Activated CD4-positive, alpha-beta T cell treated with anti-CD3 and anti-CD28 coated beads, Interleukin-2, amount 50 U/mL, for 16 hours (primary cell): ENCODE data around the gene PTGER1.
"Not testable (repeated sequence)": the region's sequence is repeated elsewhere in the genome, so short reads cannot be mapped to it uniquely, and the experiment has no call there.

Source experiments
- DNase-seq: peaks from one replicate; pipeline ENCODE4 v3.0.0-alpha.2; 2020

PTGER1 gene

DNA sequence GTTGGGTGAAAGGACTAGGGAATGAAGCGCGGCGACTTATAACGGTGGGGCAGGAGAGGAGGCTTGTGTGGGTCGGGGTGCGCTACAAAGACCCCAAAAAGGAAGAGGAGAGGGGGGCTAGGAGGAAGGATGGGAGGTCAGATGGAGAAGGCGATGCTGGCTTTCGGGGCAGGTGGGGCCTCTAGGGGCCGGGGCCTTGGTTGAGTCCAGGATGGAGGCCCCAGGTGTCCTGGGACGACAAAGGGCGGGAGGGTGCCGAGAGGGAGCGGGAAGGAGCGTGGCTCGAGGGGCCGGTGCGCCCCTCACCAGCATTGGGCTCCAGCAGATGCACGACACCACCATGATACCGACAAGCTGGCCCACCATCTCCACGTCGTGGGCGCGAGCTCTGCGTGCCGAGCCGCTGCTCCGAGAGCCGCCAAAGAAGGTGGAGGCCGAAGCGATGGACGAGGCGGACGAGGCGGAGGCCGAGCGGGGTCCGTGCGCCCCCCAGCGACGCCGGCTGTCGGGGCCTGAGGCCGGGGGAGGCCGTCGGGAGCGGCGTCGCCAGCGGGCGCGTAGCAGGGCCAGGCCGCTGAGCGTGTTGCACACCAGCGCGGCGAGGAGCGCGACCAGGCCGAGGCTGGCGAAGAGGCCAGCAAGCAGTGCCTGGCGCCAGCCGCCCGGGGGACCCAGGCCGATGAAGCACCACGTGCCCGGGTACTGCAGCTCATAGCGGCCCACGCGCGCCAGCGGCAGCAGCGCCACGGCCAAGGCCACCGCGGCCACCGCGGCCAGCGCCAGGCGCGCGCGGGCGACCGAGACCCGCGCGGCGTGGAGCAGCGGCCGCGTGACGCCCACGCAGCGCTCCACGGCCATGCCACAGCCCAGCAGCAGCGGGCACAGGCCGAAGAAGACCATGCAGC, 1.8 kb downstream of the PTGER1 start:
- DNase-seq: no peak

DNA sequence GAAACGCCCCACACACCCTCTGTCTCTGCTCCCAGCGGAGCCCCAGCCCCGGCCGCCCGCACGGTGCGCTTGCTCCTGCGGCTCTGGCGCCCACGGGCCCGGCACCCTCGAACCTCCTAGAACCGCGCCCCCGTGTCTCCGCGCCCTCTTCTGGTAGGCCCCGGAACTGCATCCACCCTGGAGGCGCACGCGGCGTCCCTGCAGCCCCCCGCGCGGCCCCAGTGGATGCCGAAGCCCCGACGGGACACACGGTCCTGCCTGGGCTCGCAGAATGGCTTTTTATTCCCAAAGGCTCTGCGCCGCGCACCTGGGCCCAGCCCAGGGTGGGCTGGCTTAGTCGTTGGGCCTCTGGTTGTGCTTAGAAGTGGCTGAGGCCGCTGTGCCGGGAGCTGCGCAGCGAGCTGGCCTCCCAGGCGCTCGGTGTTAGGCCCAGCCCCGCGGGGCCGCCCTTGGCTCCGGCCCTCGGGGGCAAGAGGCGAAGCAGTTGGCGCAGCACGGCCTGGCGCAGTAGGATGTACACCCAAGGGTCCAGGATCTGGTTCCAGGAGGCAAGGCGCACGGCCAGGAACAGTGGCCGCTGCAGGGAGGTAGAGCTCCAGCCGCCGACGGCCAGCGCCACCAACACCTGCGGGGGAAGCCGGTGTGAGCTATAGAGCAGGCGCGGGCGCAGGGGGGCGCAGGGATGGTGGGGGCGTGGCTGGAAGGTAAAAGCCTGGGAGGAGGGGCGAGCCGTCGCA, 2.8 kb downstream of the PTGER1 start:
- DNase-seq: peak; percentile 82

DNA sequence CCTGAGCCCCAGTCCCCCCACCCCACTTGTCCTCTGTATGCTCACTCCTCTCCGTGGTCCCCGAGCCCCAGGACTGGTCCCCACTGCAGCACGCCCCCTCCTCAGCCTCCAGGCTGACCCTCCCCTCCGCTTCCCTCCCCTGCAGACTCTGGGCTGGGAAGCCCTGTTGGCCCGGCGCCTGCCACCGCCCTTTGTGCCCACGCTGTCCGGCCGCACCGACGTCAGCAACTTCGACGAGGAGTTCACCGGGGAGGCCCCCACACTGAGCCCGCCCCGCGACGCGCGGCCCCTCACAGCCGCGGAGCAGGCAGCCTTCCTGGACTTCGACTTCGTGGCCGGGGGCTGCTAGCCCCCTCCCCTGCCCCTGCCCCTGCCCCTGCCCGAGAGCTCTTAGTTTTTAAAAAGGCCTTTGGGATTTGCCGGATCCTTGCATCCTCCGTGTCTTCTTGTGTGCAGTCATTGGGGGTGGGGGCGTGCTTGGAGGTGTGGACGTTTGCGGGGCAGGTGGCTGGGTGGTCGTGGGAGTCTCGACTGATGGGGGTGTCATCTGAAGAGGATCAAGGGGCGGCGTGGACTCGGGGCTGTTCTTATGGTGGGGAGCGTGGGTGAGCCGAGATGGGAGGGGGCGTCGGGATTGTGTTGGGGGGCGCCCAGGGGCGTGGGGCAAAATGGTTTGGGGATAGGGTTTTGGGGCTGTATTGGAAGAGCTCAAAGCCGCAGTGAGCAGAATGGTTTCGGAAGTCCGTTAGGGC, 3.5 kb downstream of the PTGER1 start:
- DNase-seq: no peak

DNA sequence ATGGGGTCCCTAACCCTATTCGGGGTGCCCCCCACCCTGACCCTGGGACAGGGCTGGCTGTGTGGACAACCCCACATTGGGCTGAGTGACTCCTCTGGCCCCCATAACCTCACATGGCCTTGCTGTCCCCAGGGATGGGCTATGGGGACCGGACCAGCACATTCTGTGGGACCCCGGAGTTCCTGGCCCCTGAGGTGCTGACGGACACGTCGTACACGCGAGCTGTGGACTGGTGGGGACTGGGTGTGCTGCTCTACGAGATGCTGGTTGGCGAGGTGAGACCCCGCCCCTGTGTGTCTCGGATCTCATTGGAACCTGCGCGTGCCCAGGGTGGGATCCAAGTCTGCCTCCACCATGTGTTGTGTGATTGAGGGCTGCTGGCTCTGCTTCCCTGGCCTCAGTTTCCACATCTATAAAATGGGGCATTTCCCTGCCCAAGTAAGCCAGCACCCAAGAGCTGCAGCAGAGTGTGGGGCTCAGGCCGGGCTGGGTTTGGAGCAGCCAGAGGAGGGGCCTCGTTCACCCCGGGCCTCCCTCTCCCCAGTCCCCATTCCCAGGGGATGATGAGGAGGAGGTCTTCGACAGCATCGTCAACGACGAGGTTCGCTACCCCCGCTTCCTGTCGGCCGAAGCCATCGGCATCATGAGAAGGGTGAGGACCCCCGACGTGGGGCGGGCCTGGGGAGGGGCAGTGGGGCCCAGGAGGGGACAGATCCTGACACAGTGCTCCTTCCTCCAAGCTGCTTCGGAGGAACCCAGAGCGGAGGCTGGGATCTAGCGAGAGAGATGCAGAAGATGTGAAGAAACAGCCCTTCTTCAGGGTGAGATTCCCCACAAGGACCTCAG, 4.9 kb downstream of the PTGER1 start:
- no peak for DNase-seq

DNA sequence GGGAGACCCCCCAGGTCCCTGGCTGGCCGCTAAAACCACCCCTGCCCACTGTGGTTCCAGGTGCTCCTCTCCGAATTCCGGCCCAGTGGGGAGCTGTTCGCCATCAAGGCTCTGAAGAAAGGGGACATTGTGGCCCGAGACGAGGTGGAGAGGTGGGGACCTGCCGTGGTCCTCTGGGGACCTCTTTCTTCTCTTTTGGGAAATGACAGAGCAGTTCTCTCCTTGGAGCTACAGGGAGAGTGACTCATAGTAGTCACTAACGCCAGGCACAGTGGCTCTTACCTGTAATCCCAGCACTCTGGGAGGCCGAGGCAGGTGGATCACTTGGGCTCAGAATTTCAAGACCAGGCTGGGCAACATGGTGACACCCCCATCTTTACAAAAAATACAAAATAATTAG, 7.3 kb downstream of the PTGER1 start:
- DNase-seq: no peak

DNA sequence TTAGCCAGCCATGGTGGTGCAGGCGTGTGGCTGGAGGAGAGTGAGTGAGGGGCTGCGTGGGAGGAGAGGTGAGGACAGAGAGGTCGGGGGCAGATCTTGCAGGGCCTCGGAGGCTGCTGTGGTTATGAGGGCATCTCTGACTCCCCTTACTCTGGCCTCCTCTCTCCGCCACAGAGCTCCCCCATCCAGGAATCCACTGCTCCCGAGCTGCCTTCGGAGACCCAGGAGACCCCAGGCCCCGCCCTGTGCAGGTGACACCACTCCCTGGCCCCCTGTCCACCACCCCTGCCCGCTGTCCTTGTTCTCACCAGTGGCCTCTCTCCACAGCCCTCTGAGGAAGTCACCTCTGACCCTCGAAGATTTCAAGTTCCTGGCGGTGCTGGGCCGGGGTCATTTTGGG, 7.8 kb downstream of the PTGER1 start:
- DNase-seq: no peak

DNA sequence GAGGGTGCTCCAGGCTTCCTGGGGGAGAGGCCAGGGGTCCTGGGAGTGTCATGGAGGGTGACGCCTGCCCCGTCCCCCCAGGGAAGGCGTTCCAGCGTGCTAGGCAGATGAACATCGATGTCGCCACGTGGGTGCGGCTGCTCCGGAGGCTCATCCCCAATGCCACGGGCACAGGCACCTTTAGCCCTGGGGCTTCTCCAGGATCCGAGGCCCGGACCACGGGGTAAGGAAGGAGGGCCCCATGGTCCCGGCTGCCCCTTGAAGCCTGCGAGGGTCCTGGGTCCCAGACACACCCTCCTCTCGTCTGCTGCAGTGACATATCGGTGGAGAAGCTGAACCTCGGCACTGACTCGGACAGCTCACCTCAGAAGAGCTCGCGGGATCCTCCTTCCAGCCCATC, 11.4 kb downstream of the PTGER1 start:
- no peak for DNase-seq

DNA sequence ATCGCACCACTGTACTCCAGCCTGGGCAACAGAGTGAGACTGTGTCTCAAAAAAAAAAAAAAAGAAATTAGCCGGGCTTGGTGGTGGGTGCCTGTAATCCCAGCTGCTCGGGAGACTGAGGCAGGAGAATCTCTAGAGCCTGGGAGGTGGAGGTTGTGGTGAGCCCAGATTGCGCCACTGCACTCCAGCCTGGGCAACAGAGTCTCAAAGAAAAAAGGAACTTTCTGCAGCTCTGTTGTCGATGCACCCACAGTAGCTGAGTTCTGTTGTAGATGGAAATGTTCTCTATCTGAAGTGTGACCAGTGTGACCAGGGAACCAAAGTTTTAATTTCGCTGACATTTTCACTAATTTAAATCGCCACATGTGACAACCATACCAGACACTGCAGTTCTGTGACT, 12.8 kb downstream of the PTGER1 start:
- DNase-seq: not testable (repeated sequence)

DNA sequence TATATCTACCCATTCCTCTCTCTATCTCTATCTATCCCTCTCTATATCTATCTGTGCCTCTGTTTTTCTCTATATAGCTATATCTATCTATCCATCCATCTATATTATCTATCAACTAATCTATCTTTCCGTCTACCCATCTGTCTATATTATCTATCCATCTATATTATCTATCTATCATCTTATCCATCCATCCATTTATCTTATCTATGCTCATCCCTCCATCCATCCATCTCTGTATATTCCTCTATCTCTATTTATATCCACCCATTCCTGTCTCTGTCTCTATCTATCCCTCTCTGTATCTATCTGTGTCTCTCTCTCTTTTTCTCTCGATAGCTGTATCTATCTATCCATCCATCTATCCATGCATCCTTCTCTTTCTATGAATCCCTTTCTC, 14.2 kb downstream of the PTGER1 start:
- no peak for DNase-seq

DNA sequence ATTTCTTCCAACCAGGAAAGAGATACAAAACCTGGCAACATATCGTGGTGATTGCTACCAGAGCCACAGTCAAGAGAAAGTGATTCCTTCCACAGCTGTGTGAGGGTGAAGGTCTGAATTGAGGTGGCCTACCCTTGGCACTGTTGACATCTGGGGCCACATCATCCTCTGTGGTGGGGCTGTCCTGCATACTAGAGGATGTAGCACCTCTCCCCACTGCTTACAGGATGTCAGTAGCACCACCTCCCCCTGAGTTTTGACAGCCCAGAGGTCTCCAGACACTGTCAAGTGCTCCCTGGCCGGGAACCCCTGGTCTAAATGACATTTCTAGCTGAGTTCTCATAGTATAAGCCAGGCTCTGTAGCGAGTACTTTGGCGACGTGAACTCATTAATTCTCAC, 15.5 kb downstream of the PTGER1 start:
- DNase-seq: peak; percentile 64

DNA sequence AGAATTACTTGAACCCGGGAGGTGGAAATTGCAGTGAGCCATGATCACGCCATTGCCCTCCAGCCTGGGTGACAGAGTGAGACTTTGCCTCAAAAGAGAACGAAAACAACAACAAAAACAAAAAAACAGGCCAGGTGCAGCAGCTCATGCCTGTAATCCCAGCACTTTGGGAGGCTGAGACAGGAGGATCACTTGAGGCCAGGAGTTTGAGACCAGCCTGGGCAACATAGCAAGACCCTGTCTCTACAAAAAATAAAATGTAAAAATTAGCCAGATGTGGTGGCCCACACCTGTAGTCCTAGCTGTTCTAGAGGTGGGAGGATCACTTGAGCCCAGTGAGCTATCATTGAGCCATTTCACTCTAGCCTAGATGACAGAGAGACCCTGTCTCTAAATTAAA, 22.9 kb downstream of the PTGER1 start:
- not testable (repeated sequence) for DNase-seq

DNA sequence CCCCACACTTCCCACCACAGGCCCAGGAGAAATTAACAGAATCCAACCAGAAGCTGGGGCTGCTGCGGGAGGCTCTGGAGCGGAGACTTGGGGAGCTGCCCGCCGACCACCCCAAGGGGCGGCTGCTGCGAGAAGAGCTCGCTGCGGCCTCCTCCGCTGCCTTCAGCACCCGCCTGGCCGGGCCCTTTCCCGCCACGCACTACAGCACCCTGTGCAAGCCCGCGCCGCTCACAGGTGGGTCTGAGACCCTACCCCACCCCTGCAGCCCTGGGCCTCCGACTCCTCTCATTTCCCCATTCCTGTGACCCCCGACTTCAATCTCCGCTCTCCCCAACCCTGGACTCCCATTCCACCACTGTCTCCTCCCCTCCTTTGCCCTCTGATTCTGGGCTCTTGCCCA, 24.3 kb downstream of the PTGER1 start:
- DNase-seq: no peak

DNA sequence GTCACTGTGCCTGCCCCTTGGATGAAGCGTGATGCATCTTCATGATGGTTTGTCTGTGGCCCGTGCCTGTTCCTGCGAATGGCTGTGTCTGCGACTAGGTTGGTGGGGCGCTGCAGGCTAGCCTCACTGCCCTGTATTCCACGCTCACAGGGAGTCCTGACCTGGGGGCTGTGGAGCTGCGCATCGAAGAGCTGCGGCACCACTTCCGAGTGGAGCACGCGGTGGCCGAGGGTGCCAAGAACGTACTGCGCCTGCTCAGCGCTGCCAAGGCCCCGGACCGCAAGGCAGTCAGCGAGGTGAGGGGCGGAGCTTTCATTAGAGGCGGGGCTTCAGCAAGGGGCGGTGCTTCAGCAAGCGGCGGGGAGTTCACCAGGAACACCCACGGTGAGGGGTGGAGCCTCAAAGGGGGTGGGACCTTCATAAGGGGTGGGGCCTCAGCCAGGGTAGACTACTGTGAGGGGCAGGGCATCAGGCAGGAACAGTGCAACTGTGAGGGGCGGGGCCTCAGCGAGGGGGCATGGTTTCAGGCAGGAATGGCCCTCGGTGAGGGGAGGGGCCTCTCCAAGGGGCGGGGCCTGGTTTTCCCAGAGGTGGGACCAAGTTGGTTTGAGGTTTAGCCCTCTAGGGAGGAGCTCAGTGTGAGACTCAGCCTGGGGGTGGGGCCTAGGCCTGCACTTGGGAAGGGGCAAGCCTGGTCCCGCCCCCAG, 24.8 kb downstream of the PTGER1 start:
- peak; percentile 70 for DNase-seq

DNA sequence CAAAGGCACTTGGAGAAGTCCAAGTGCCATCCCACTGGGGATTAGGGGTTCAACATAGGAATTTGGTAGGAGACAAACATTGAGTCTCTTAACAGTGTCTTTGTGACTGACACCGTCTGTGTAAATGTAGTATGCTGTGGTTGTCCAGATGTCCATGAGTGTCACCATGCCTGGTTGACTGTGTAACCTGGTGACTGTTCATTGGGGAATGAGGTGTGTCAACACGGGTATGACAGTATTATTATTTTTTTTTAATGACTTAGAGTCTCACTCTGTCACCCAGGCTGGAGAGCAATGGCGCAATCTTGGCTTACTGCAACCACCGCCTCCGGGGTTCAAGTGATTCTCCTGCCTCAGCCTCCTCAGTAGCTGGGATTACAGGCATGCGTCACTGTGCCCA, 25.8 kb downstream of the PTGER1 start:
- no peak for DNase-seq

DNA sequence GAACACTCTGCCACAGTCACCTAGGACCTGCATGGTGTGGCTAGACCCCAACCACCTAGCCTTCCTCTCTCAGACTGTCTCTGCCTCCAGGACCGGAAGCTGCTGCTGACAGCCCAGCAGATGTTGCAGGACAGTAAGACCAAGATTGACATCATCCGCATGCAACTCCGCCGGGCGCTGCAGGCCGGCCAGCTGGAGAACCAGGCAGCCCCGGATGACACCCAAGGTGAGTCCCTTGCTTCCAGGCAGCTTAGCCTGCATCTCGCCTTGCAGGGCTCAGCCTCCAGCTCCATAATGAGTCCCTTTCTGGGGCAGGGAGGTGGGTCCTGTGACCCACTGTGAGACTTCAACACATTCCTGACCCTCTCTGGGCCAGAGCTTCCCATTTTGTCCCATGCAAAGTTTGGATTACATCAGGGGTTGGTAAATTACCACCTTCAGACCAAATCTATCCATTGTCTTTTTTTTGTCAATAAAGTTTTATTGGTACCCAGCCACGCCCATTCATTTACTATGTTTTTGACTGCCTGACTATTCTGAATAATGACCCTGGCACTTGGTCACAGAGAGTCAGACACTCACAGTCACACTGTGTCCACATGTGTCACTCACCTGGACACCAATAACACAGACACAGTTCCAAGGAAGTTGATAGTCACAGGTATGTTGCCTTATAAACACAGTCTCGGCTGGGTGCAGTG, 28.7 kb downstream of the PTGER1 start:
- no peak for DNase-seq

DNA sequence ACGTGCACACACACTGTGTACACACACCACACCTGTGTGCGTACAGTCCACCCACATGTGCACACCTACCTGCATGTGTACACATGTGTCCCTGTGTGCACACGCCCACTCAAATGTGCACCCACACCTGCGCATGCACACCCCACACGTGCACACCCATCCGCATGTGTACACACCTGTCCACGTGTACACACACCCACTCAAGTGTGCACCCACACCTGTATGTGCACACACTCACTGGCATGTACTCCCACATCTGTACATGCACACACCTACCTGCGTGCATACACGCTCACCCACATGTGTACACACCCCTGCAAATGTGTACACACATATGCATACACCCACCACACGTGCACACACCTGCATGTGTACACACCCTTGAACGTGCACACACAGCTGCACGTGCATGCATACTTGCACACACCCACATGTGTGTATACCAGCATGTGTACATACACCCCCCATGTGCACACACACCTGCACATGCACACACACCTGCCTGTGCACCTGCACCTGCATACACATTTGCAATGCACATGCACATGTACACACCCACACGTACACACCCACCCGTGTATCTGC, 31.4 kb downstream of the PTGER1 start:
- no peak for DNase-seq

DNA sequence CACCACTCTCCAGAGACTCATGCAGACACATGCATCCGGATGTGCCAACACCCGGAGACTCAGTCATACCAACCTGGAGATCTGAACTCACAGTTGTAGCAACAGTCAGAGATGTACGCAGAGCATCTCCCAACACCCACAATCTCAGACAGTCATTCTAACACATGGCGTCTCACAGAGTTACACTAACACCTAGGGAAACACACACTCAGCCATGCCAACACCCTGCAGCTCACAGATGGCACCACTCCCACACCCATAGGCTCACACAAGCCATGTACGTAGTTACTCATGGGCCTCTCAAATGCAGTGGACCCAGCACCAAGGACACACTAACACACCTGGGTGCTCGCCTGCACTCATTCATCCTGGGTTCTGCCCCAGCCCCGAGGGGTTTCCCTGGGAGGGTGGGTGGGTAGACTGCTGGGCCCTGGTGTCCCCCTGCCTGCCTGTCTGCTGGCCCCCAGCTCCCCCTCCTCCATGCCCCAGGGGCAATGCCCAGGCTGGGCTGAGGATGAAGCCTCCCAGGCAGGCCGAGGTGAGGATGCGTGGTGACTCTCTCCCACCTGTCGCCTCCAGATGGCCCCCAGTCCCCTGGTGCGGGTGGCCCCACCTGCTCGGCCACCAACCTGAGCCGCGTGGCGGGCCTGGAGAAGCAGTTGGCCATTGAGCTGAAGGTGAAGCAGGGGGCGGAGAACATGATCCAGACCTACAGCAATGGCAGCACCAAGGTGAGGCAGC, 32.1 kb downstream of the PTGER1 start:
- DNase-seq: no peak

DNA sequence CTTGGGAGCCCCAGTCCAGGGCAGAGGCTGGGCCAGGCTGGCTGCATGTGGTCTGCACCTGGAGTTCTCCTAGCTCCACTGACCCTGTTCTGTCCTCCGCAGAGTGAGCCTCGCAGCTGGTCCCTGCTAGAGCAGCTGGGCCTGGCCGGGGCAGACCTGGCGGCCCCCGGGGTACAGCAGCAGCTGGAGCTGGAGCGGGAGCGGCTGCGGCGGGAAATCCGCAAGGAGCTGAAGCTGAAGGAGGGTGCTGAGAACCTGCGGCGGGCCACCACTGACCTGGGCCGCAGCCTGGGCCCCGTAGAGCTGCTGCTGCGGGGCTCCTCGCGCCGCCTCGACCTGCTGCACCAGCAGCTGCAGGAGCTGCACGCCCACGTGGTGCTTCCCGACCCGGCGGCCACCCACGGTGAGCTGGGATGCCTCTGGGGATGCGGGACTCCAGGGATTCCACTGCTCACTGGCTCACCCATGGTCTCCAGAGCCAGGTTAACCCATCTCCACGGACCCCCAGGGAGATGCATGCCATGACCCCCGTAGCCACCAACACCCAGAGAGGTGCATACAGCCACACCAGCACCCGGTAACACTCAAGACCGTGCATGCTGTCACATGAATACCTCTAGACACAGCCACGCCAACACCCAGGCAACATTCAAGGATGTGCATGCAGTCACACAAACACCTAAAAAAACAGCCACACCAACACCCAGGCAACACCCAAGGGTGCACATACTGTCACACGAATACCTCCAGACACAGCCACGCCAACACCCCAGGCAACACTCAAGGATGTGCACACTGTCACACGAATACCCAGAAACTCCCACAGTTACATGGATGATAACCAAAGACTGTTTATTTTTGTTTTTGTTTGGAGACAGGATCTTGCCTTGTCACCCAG, 33.9 kb downstream of the PTGER1 start:
- no peak for DNase-seq

DNA sequence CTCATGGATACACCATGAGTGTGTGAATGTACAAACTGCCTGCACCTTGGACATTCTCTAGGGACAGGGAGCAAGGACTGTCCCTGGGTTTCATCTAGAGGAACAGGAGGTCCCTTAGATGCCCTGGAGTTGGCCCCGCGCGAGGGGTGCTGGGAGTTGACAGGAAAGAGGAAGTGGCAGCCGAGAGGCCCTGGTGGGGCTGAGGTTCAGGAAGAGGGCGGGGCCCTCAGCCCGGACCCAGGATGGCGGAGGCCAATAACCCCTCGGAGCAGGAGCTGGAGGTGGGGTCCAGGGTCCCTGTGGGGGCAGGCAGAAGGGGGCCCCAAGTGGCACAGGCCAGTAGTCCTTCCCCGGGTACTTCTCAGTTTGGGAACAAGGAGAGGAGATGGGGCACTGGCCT, 35.1 kb downstream of the PTGER1 start:
- DNase-seq: peak; percentile 87
